ENCODE data around the gene ARHGAP6. TPM values are rescaled to one million over a fixed set of nuclear protein-coding genes. Genes with fewer than 3 reads are reported as not detected.
"Not testable (repeated sequence)": the region's sequence is repeated elsewhere in the genome, so short reads cannot be mapped to it uniquely, and the experiment has no call there.

ARHGAP6 gene
- total RNA-seq, 4 donors from 2014 or later, result 0.64 to 9.5 (median 2.3) TPM

- TF ChIP-seq POLR2A (IDR thresholded peaks at IDR 0.05) (no peak), CTCF (IDR thresholded peaks at IDR 0.05) (no peak)
- no peak overlapping the region for H3K4me3 ChIP-seq
- intact Hi-C loops (cut with DNase I), result no loop called here
Measured at GRCh38 chrX:11129534-11130105, 536.1 kb downstream of the ARHGAP6 start.

DNA sequence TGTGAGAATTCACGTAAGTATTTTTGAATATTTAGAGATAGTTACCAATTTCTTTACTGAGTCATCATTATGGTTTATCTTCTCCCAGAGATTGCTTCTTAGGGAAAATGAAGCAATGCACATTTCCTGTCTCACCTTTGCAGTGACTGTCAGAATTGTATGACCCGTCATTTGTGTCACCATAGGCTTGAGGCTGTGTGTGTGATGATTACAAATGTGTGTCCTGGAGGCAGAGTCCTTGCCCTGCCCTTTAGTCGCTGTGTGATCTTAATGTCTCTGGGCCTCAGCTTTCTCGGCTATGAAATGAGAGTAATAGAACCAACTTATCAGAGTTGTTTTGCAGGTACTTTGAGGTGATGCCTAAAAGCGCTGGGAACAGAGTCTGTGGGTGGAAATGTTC, 540.7 kb downstream of the ARHGAP6 start:
- intact Hi-C loops (cut with DNase I), result no loop called here
- DNase-seq, result no peak
- Histone ChIP-seq H3K27me3 (no peaks in the 10 kb centered on the region), H3K9me3 (no peaks in the 10 kb centered on the region), H3K36me3 (peaks cover 0 to 31% (median 0%) of the 10 kb centered on the region in 3 donors), H3K4me1 (no peaks in the 10 kb centered on the region), H3K4me3 (no peak overlapping the region), H3K27ac (no peak overlapping the region)
- 61 to 92% methylated on average over 3 to 5 of the region's 5 CpGs for WGBS, 2 donors
- TF ChIP-seq CTCF (IDR thresholded peaks at IDR 0.05) (no peak), POLR2A (IDR thresholded peaks at IDR 0.05) (no peak)

More at GRCh38 chrX:11129534-11130105, 536.1 kb downstream of the ARHGAP6 start:
- WGBS, 2 donors, result 44 to 92% methylated on average over 2 to 5 of the region's 5 CpGs
- Histone ChIP-seq H3K27me3 (no peaks in the 10 kb centered on the region), H3K27ac (no peak overlapping the region), H3K36me3 (no peaks in the 10 kb centered on the region), H3K9me3 (no peaks in the 10 kb centered on the region), H3K4me1 (no peaks in the 10 kb centered on the region)
- no peak for DNase-seq

DNA sequence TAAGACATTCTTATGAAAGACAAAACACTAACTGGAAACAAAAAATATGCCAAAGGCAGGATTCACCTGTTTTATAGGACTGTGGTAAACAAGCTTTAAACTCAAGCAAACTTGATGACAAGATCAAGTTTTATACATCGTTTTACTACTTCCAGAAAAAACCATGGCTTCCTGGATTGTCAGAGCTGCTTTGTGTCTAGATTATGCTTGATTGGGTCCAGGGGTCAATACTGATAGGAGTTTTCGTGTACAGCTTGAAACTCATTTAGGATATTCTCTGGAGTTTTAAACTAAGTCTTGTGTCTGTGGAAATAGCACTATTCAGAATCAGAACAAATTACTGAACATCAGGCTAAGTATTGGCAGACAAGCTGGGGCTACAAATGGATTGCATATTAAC, 541.6 kb downstream of the ARHGAP6 start:
- intact Hi-C loops (cut with DNase I), result no loop called here
- no peaks in the 10 kb centered on the region for H3K9me3 ChIP-seq
- no peaks in the 10 kb centered on the region for H3K4me1 ChIP-seq
- H3K4me3 ChIP-seq, result no peak overlapping the region
- H3K27me3 ChIP-seq, result no peaks in the 10 kb centered on the region
- DNase-seq, result no peak
- no peak overlapping the region for H3K27ac ChIP-seq
- WGBS, 2 donors, result 52 to 88% methylated on average over 2 of the region's 2 CpGs
- TF ChIP-seq CTCF (IDR thresholded peaks at IDR 0.05) (no peak), POLR2A (IDR thresholded peaks at IDR 0.05) (no peak)
- H3K36me3 ChIP-seq, result peaks cover 0 to 40% (median 0%) of the 10 kb centered on the region in 3 donors

- H3K9me3 ChIP-seq; intact Hi-C loops (cut with DNase I); H3K27ac ChIP-seq; H3K4me1 ChIP-seq; DNase-seq; H3K27me3 ChIP-seq; H3K4me3 ChIP-seq: not testable (repeated sequence)
- H3K36me3 ChIP-seq, result peaks cover 0 to 51% (median 0%) of the 10 kb centered on the region in 3 donors
- WGBS, 2 donors, result 74 to 100% methylated on average over 3 to 5 of the region's 6 CpGs
Measured at GRCh38 chrX:11123087-11123486, 542.6 kb downstream of the ARHGAP6 start.

DNA sequence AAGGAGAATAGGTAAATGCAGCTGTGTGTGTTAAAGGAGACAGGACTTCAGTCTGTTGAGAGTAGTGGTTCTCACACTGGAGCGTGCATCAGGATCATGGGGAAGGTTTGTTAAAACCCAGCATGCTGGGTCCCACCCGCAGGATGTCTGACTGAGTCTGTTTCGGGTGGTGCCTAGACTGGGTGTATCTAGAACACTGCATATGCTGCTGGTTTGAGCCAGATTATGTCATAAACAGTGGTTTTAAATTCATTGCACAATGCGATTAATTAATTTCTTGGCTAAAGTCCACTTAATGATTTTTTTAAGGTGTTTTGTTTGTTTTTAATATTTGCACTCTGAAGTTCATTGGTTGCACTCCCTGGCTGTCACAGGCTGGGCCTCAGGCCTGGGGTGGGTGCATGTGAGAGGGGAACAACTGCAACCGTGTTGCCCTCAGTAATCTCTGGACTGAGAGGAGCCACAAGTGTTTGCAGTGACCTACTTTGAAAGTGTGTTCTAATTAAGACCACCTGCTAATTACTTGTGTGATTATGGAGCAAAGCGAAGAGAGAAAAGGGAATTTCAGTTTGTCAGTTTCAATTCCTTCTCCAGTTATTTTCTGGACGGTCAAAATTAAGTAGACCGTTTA, 546.3 kb downstream of the ARHGAP6 start:
- DNase-seq, result no peak
- TF ChIP-seq POLR2A (IDR thresholded peaks at IDR 0.05) (no peak), CTCF (IDR thresholded peaks at IDR 0.05) (no peak)
- H3K27me3 ChIP-seq, result no peaks in the 10 kb centered on the region
- no peaks in the 10 kb centered on the region for H3K9me3 ChIP-seq
- peaks cover 0 to 87% (median 4%) of the 10 kb centered on the region in 3 donors for H3K36me3 ChIP-seq
- intact Hi-C loops (cut with DNase I), result no loop called here
- no peak overlapping the region for H3K4me3 ChIP-seq
- 65 to 66% methylated on average over 4 to 8 of the region's 8 CpGs for WGBS, 2 donors
- no peak overlapping the region for H3K27ac ChIP-seq
- H3K4me1 ChIP-seq, result no peaks in the 10 kb centered on the region
